ENCODE results near the gene MARK2.
"Not testable (repeated sequence)": the region's sequence is repeated elsewhere in the genome, so short reads cannot be mapped to it uniquely, and the experiment has no call there.

The MARK2 gene

GRCh38 chr11:63863620-63864019 lies 24.7 kb downstream of the MARK2 start:
- H3K36me3 ChIP-seq (ENCODE audit: control insufficient read depth, insufficient read depth, low read length); H3K9me3 ChIP-seq (ENCODE audit: control insufficient read depth, insufficient read depth, low read length); H3K4me3 ChIP-seq (ENCODE audit: low read depth, low read length); H3K9ac ChIP-seq (ENCODE audit: low read depth, low read length); H3K4me1 ChIP-seq (ENCODE audit: control insufficient read depth, insufficient read depth, low read length); H3K27me3 ChIP-seq (ENCODE audit: control insufficient read depth, insufficient read depth, low read length): not testable (repeated sequence)

GRCh38 chr11:63866211-63866610 lies 27.3 kb downstream of the MARK2 start:
- Histone ChIP-seq H3K4me3 (ENCODE audit: low read depth, low read length) (no peak overlapping the region), H3K27me3 (ENCODE audit: control insufficient read depth, insufficient read depth, low read length) (no peaks in the 10 kb centered on the region), H3K4me1 (ENCODE audit: control insufficient read depth, insufficient read depth, low read length) (peaks cover 7% of the 10 kb centered on the region), H3K9ac (ENCODE audit: low read depth, low read length) (no peak overlapping the region), H3K36me3 (ENCODE audit: control insufficient read depth, insufficient read depth, low read length) (no peaks in the 10 kb centered on the region), H3K9me3 (ENCODE audit: control insufficient read depth, insufficient read depth, low read length) (no peaks in the 10 kb centered on the region)

GRCh38 chr11:63867511-63867910 lies 28.6 kb downstream of the MARK2 start:
- no peak overlapping the region for H3K4me3 ChIP-seq (ENCODE audit: low read depth, low read length)
- H3K9me3 ChIP-seq (ENCODE audit: control insufficient read depth, insufficient read depth, low read length) = no peaks in the 10 kb centered on the region
- no peaks in the 10 kb centered on the region for H3K36me3 ChIP-seq (ENCODE audit: control insufficient read depth, insufficient read depth, low read length)
- H3K9ac ChIP-seq (ENCODE audit: low read depth, low read length) = no peak overlapping the region
- peaks cover 15% of the 10 kb centered on the region for H3K4me1 ChIP-seq (ENCODE audit: control insufficient read depth, insufficient read depth, low read length)
- no peaks in the 10 kb centered on the region for H3K27me3 ChIP-seq (ENCODE audit: control insufficient read depth, insufficient read depth, low read length)

DNA sequence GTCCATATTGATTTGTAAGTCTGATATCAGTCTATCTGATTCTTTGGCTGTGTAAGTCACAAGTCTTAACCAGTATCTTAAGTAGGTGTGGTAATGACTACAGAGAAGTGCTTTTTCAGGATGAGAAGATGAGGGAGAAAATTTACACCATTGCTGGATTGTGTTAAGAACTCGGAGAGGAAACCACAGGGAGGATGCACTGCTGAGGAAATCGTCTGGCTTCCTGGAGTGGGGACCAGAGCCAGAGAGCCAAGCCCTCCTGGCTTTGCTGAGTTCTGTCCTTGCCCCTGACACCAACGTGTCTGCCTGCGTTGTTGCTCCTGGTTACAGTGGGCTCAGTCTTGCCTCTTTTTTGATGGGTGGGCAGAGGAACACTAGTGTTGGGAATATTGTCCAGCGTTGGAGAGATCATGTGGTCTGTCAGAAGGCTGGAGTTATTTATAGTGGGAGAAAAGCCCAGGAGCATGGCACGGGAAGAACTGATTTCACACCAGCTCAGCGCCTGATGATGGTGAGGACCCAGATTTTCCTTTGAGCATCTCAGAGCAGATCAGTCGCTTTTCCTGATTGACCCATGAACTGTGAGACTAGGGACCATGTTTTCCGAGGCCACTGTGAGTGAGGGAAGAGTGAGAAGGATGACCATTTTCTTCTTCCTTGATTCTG lies 29.6 kb downstream of the MARK2 start:
- H3K36me3 ChIP-seq (ENCODE audit: control insufficient read depth, insufficient read depth, low read length) = peaks cover 2% of the 10 kb centered on the region
- no peak overlapping the region for H3K9ac ChIP-seq (ENCODE audit: low read depth, low read length)
- no peaks in the 10 kb centered on the region for H3K9me3 ChIP-seq (ENCODE audit: control insufficient read depth, insufficient read depth, low read length)
- no peak overlapping the region for H3K4me3 ChIP-seq (ENCODE audit: low read depth, low read length)
- peaks cover 19% of the 10 kb centered on the region for H3K4me1 ChIP-seq (ENCODE audit: control insufficient read depth, insufficient read depth, low read length)
- H3K27me3 ChIP-seq (ENCODE audit: control insufficient read depth, insufficient read depth, low read length) = no peaks in the 10 kb centered on the region

DNA sequence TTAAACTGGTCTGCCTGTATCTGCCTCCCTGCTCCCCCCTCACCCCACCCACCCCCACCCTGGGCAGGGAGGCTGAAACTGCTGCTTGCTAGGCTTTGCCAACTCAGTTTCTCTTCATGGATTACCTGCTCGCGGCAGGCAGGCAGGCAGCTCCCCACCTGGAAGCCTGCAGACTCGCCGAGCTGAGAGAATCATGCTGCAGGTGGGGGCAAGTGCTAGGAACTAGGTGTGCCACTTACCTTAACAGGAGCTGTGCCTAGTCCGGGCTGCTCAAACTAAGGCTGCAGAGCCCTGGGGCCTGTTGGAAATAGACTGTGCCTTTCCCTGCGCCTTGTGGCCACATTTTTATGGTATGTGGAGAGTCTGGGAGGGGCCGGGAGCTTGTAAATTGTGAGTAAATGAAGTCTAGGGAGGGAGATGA lies 30.3 kb downstream of the MARK2 start:
- Histone ChIP-seq H3K27me3 (ENCODE audit: control insufficient read depth, insufficient read depth, low read length) (no peaks in the 10 kb centered on the region), H3K4me1 (ENCODE audit: control insufficient read depth, insufficient read depth, low read length) (peaks cover 19% of the 10 kb centered on the region), H3K4me3 (ENCODE audit: low read depth, low read length) (no peak overlapping the region), H3K9ac (ENCODE audit: low read depth, low read length) (no peak overlapping the region), H3K36me3 (ENCODE audit: control insufficient read depth, insufficient read depth, low read length) (peaks cover 2% of the 10 kb centered on the region), H3K9me3 (ENCODE audit: control insufficient read depth, insufficient read depth, low read length) (no peaks in the 10 kb centered on the region)

DNA sequence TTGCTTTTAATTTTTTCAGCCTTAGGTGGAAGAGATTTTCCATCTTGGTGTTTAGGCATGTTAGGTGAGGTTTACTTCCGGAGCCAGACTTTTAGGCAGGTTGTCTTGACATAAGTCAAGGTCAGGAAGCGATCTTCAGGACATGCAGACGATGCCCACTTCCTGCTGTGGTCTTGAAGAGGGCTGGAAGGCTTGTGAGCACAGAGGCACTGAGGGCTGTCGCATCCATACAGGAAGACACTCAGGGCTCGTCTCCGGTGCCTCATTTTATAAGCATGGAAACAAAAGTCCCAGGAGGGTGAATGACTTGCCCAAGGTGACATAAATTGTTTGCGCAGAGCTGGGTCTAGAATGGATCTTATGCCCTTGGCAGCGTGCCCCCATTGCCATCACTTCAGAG lies 30.8 kb downstream of the MARK2 start:
- peaks cover 2% of the 10 kb centered on the region for H3K36me3 ChIP-seq (ENCODE audit: control insufficient read depth, insufficient read depth, low read length)
- no peak overlapping the region for H3K4me3 ChIP-seq (ENCODE audit: low read depth, low read length)
- no peaks in the 10 kb centered on the region for H3K9me3 ChIP-seq (ENCODE audit: control insufficient read depth, insufficient read depth, low read length)
- H3K4me1 ChIP-seq (ENCODE audit: control insufficient read depth, insufficient read depth, low read length) = peaks cover 19% of the 10 kb centered on the region
- H3K9ac ChIP-seq (ENCODE audit: low read depth, low read length) = no peak overlapping the region
- H3K27me3 ChIP-seq (ENCODE audit: control insufficient read depth, insufficient read depth, low read length) = no peaks in the 10 kb centered on the region

GRCh38 chr11:63870351-63871140 lies 31.6 kb downstream of the MARK2 start:
- H3K9ac ChIP-seq (ENCODE audit: low read depth, low read length) = no peak overlapping the region
- H3K27me3 ChIP-seq (ENCODE audit: control insufficient read depth, insufficient read depth, low read length) = no peaks in the 10 kb centered on the region
- peaks cover 6% of the 10 kb centered on the region for H3K36me3 ChIP-seq (ENCODE audit: control insufficient read depth, insufficient read depth, low read length)
- H3K4me1 ChIP-seq (ENCODE audit: control insufficient read depth, insufficient read depth, low read length) = peaks cover 17% of the 10 kb centered on the region
- H3K4me3 ChIP-seq (ENCODE audit: low read depth, low read length) = no peak overlapping the region
- H3K9me3 ChIP-seq (ENCODE audit: control insufficient read depth, insufficient read depth, low read length) = no peaks in the 10 kb centered on the region

DNA sequence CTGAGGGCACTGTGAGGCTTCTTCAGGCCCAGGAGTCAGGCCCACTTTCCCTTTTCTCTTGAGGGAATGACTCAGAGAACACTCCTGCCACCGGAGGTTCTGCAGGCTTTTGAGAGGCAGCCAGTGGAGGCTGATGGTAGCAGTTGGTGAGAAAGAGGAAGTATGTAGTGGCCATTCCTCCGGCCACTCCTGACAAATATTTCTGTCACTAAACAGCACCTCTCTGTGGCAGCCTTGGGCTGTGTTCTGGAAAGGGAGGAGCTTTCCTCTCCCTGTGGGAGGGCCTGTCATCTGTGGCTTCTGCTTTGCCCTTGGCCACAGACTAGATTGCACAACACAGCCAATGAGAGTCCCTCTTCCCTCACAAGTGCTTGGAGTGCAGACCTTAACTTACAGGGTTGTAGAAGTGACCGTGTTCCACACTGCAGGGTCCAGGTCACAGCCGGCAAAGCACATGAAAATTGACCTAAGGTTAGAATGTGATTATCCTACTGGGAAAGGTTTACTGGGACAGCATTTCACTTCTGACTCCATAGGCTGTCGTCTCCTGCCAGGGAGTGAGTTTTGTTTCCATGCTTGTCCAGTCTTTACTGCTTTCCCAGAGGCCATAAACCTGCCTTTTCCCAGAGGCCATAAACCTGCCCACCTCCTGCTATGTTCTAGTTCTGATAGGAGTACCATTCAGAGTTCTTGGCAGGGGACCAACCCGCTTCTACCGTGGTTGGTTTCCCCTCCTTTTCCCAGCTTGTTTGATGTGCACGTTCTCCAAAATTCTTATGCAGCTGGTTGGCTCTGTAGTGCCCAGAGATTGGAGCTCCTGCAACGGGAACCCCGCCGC lies 33.3 kb downstream of the MARK2 start:
- Histone ChIP-seq H3K27me3 (ENCODE audit: control insufficient read depth, insufficient read depth, low read length) (no peaks in the 10 kb centered on the region), H3K9ac (ENCODE audit: low read depth, low read length) (no peak overlapping the region), H3K4me1 (ENCODE audit: control insufficient read depth, insufficient read depth, low read length) (peaks cover 16% of the 10 kb centered on the region)

DNA sequence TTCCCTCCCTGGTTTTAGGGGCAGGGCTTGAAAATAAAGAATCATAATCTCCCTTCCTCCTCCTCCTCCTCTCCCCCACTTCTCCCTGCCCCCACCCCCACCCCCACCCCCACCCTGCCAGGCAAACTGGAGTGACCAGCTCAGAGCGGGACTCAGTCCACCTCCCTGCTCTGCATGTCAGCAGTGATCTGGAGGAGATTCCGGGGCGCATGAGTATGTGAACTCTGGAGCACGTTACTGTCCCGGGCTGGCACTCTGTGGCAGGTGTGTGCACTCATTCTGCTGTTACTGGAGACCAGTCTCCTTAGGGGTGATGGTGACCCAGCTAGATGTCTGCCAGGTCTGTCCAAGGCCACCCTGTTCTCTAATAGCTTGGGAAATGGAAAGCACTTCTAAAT lies 33.9 kb downstream of the MARK2 start:
- Histone ChIP-seq H3K36me3 (ENCODE audit: control insufficient read depth, insufficient read depth, low read length) (peaks cover 8% of the 10 kb centered on the region), H3K9me3 (ENCODE audit: control insufficient read depth, insufficient read depth, low read length) (no peaks in the 10 kb centered on the region), H3K9ac (ENCODE audit: low read depth, low read length) (no peak overlapping the region), H3K27me3 (ENCODE audit: control insufficient read depth, insufficient read depth, low read length) (no peaks in the 10 kb centered on the region), H3K4me1 (ENCODE audit: control insufficient read depth, insufficient read depth, low read length) (peaks cover 18% of the 10 kb centered on the region), H3K4me3 (ENCODE audit: low read depth, low read length) (no peak overlapping the region)

More for the DNA sequence above, 33.3 kb downstream of the MARK2 start:
- Histone ChIP-seq H3K36me3 (ENCODE audit: control insufficient read depth, insufficient read depth, low read length) (peaks cover 7% of the 10 kb centered on the region), H3K9me3 (ENCODE audit: control insufficient read depth, insufficient read depth, low read length) (no peaks in the 10 kb centered on the region), H3K4me3 (ENCODE audit: low read depth, low read length) (no peak overlapping the region)

DNA sequence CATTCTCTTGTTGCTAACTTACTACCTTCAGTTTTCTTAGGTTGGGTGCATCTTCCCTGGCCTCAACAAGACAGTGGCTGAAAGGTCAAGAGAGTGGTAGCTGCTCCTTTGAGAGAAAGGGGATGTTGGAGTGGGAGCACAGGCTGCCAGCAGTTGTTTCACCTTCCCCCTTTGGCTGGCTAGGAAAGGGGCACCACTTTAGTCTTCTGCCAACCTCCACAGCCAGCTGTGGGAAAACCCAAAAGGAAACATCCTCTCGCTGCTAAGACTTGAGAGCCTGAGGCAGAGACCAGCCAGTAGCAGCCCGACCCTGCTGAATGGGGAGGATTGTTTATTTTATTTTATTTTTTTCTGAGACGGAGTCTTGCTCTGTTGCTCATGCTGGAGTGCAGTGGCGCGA lies 34.4 kb downstream of the MARK2 start:
- peaks cover 10% of the 10 kb centered on the region for H3K36me3 ChIP-seq (ENCODE audit: control insufficient read depth, insufficient read depth, low read length)
- H3K9me3 ChIP-seq (ENCODE audit: control insufficient read depth, insufficient read depth, low read length) = no peaks in the 10 kb centered on the region
- no peaks in the 10 kb centered on the region for H3K27me3 ChIP-seq (ENCODE audit: control insufficient read depth, insufficient read depth, low read length)
- H3K9ac ChIP-seq (ENCODE audit: low read depth, low read length) = no peak overlapping the region
- no peak overlapping the region for H3K4me3 ChIP-seq (ENCODE audit: low read depth, low read length)
- H3K4me1 ChIP-seq (ENCODE audit: control insufficient read depth, insufficient read depth, low read length) = peaks cover 20% of the 10 kb centered on the region

DNA sequence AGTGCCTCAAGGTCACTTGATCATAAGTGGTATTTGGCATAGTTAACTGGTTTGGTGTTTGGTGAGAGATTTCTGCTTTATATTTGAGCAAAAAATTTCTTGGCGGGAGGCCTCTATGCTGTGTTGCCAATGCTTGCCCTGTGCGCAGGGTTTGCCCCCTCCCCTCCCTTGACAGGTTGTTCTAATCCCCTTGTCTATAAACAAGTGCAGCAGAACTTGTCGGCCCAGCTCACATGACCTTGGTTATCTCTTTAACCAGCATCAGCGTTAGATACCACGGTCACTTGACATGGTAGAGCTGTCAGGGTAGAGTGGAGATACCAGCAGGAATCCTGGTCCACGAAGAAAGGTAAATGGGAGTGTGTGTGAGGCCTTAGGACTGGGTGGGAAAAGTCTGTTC lies 35.6 kb downstream of the MARK2 start:
- Histone ChIP-seq H3K4me3 (ENCODE audit: low read depth, low read length) (no peak overlapping the region), H3K4me1 (ENCODE audit: control insufficient read depth, insufficient read depth, low read length) (peaks cover 21% of the 10 kb centered on the region), H3K36me3 (ENCODE audit: control insufficient read depth, insufficient read depth, low read length) (peaks cover 10% of the 10 kb centered on the region), H3K9me3 (ENCODE audit: control insufficient read depth, insufficient read depth, low read length) (no peaks in the 10 kb centered on the region), H3K27me3 (ENCODE audit: control insufficient read depth, insufficient read depth, low read length) (no peaks in the 10 kb centered on the region), H3K9ac (ENCODE audit: low read depth, low read length) (no peak overlapping the region)

Measured in iPS-15b (cell line).